Tongue (tissue), 2 donors: ENCODE results near the gene ZNF670. TPM values are rescaled to one million over a fixed set of nuclear protein-coding genes. Genes with fewer than 3 reads are reported as not detected.
"Not testable (repeated sequence)": the region's sequence is repeated elsewhere in the genome, so short reads cannot be mapped to it uniquely, and the experiment has no call there.

ENCODE experiments used
- DNase-seq: peaks from one replicate; pipeline ENCODE4 v3.0.0-alpha.2; 2015
- total RNA-seq: library from RNA; depleted of rRNA; stranded (reverse); fragments of >200 nt; gene quantifications from one replicate; pipeline ENCODE4 v1.2.3, GENCODE V29; 2014

Gene ZNF670
- total RNA-seq, 1 donor from 2014 or later: 5.5 TPM

DNA sequence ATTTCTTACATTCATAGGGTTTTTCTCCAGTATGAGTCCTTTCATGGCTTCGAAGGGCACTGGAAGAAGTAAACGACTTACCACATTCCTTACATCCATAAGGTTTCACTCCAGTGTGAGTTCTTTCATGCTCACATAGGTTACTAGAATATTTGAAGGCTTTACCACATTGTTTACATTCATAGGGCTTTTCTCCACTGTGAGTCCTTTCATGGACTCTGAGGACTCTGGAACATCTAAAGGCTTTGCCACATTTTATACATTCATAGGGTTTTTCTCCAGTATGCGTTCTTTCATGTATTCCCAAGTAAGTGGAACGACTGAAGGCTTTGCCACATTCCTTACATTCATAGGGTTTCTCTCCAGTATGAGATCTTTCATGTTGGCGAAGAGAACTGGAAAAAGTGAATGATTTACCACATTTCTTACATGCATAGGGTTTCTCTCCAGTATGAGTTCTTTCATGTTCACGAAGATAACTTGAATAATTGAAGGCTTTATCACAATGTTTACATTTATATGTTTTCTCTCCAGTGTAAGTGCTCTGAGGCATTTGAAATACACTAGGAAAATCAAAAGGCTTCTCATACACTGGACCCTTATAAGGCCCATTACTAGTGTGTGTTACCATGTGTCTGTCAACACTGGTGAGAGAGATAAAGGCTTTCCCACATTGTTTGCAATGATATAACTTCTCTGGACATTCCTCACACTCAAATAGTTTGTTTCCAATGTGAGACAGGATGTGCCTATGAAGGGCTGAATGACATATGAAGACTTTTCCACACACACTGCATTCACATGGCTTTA, 40.9 kb downstream of the ZNF670 start:
- no peak for DNase-seq

DNA sequence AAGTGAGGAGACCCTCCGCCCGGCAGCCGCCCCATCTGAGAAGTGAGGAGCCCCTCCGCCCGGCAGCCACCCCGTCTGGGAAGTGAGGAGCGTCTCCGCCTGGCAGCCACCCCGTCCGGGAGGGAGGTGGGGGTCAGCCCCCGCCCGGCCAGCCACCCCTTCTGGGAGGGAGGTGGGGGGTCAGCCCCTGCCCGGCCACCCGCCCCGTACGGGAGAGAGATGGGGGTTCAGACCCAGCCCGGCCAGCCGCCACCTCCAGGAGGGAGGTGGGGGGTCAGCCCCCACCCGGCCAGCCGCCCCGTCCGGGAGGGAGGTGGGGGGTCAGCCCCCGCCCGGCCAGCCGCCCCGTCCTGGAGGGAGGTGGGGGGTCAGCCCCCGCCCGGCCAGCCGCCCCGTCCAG, 46.3 kb downstream of the ZNF670 start:
- DNase-seq: not testable (repeated sequence)

Other genes with a start within 250 kb of the ZNF670 start
- 29.1 TPM for gene AHCTF1, start 146.9 kb downstream of the ZNF670 start, total RNA-seq
- 3.5 TPM for gene ZNF695, start 70.8 kb downstream of the ZNF670 start, total RNA-seq
- 5.4 TPM for gene ZNF669, start 25.5 kb upstream of the ZNF670 start, total RNA-seq
- 63.6 TPM for gene ZNF124, start 93.2 kb upstream of the ZNF670 start, total RNA-seq
- not detected for gene VN1R5, start 177.3 kb upstream of the ZNF670 start, total RNA-seq